K562 (cell line): ENCODE results near the gene KLHL18. TPM values are rescaled to one million over a fixed set of nuclear protein-coding genes. Genes with fewer than 3 reads are reported as not detected.

ENCODE experiments used
- BRD9 ChIP-seq: fragments of 450-650 bp; IDR thresholded peaks from 2 replicates; pipeline ENCODE4 v1.6.1; 2018; ENCODE audit warnings: low read depth; ENCODE audit not compliant: partially characterized antibody
- CSDE1 ChIP-seq, 2 experiments: fragments of 450-650 bp; IDR thresholded peaks; 2 replicates each; pipeline ENCODE4 v1.6.1; 2016; ENCODE audit warnings: mild to moderate bottlenecking in 1 of 2
- CTCF ChIP-seq, 3 experiments: IDR thresholded peaks in 2 of 3; conservative IDR thresholded peaks in 1 of 3; 2 replicates each; pipeline ENCODE4 v1.5.1; 2011 to 2012; ENCODE audit warnings: low read length in 3 of 3, mild to moderate bottlenecking in 3 of 3, control low read depth in 2 of 3, improper control_type of control experiment in 1 of 3, inconsistent platforms in 1 of 3, low read depth in 1 of 3, mixed read lengths in 1 of 3, moderate library complexity in 1 of 3; ENCODE audit not compliant: insufficient read depth in 2 of 3
- DEAF1 ChIP-seq: fragments of 450-650 bp; formaldehyde crosslinking; IDR thresholded peaks from 2 replicates; pipeline ENCODE4 v1.4.0; 2020; ENCODE audit warnings: mild to moderate bottlenecking, moderate library complexity
- EHMT2 ChIP-seq: fragments of 450-650 bp; IDR thresholded peaks from 2 replicates; pipeline ENCODE4 v1.6.1; 2018; ENCODE audit warnings: antibody characterized with exemption
- ILK ChIP-seq: fragments of 450-650 bp; IDR thresholded peaks from 2 replicates; pipeline ENCODE4 v1.6.1; 2016; ENCODE audit warnings: missing genetic modification characterization, low read depth, mild to moderate bottlenecking, missing compliant biosample characterization, moderate library complexity, borderline replicate concordance
- KDM4B ChIP-seq, 2 experiments: fragments of 450-650 bp in 1 of 2; sonication (generic) in 1 of 2; IDR thresholded peaks; 2 replicates each; pipeline ENCODE4 v1.6.1; 2016 to 2017; ENCODE audit warnings: borderline replicate concordance in 2 of 2, antibody characterized with exemption in 1 of 2, low read depth in 1 of 2, mild to moderate bottlenecking in 1 of 2
- NCOA6 ChIP-seq: fragments of 450-650 bp; IDR thresholded peaks from 2 replicates; pipeline ENCODE4 v1.6.1; 2017; ENCODE audit warnings: mild to moderate bottlenecking
- TEAD4 ChIP-seq, 2 experiments: sonication (generic) in 1 of 2; formaldehyde crosslinking in 1 of 2; IDR thresholded peaks; 2 replicates each; pipeline versions ENCODE4 v1.6.1 to v1.8.0; 2012 to 2022; ENCODE audit warnings: borderline replicate concordance in 1 of 2, inconsistent platforms in 1 of 2, low read length in 1 of 2, mild to moderate bottlenecking in 1 of 2, missing genetic modification reagents in 1 of 2
- ZBTB2 ChIP-seq: fragments of 450-650 bp; IDR thresholded peaks from 2 replicates; pipeline ENCODE4 v1.6.1; 2016; ENCODE audit warnings: antibody characterized with exemption
- ZNF174 ChIP-seq: fragments of 250-450 bp; sonication (Bioruptor Pico); IDR thresholded peaks from 2 replicates; pipeline ENCODE4 v1.4.0; 2020; ENCODE audit warnings: mild to moderate bottlenecking
- ZNF592 ChIP-seq: fragments of 450-650 bp; IDR thresholded peaks from 2 replicates; pipeline ENCODE4 v1.6.1; 2017; ENCODE audit warnings: antibody characterized with exemption, mild to moderate bottlenecking
- polyA plus RNA-seq, 8 experiments: library from polyadenylated mRNA; depleted of rRNA in 4 of 8; stranded (reverse) in 5 of 8; unstranded in 3 of 8; fragments of >200 nt; fragmentation: Nextera tagmentation in 2 of 8; fragmentation: Illumina TruSeq in 1 of 8; extraction: Ambion mirVana in 2 of 8; extraction: Trizol in 1 of 8; gene quantifications; 2 replicates each; pipeline versions ENCODE4 v1.2.1 to v1.2.3, GENCODE V29; 2011 to 2014; ENCODE audit warnings: inconsistent platforms in 1 of 8, missing spikeins in 1 of 8
- total RNA-seq, 7 experiments: library from RNA; depleted of rRNA in 6 of 7; stranded (reverse); fragments of >200 nt in 6 of 7; fragmentation: Illumina TruSeq in 2 of 7; extraction: Trizol in 2 of 7; gene quantifications; 2 replicates each; pipeline versions ENCODE4 v1.2.1 to v1.2.3, GENCODE V29; 2011 to 2021; ENCODE audit warnings: low replicate concordance in 1 of 7

KLHL18 gene
- total and polyA plus RNA-seq, 9 of the 15 experiments (the other 6 are each of a cell fraction or from before 2014, with no cell fraction given) = 26.7 to 97.5 (median 48.7) TPM

- TF ChIP-seq TEAD4 (IDR thresholded peaks at IDR 0.05; ENCODE audit: low read length) = no peak
- no peak for TF ChIP-seq TEAD4 (CRISPR knock-in tag; IDR thresholded peaks at IDR 0.05; ENCODE audit: borderline replicate concordance)
- no peak for TF ChIP-seq ZNF592
- no peak for TF ChIP-seq ILK (tag)
- no peak for TF ChIP-seq EHMT2
- no peak for TF ChIP-seq ZBTB2
- TF ChIP-seq CTCF (IDR thresholded peaks at IDR 0.05 in 2 of 3, conservative IDR thresholded peaks at IDR 0.05 in 1 of 3; ENCODE audit: insufficient read depth in 2 of 3, low read depth in 1 of 3, low read length in 3 of 3) = peak; percentile 40 to 61 (median 57); a peak in 4 of 6 replicates
- TF ChIP-seq KDM4B (IDR thresholded peaks at IDR 0.05; ENCODE audit: borderline replicate concordance in 2 of 2, low read depth in 1 of 2) = no peak
- TF ChIP-seq BRD9 = no peak
- TF ChIP-seq CSDE1 (IDR thresholded peaks at IDR 0.05) = no peak
- no peak for TF ChIP-seq ZNF174 (CRISPR knock-in tag)
- TF ChIP-seq DEAF1 (CRISPR knock-in tag) = 0 out of 2 replicates have a peak, but pooled peaks have one; percentile 32
- TF ChIP-seq NCOA6 = no peak
Observed at GRCh38 chr3:47370887-47371697, 88.3 kb downstream of the KLHL18 start (continued).
